Activated CD8-positive, alpha-beta memory T cell treated with anti-CD3 and anti-CD28 coated beads for 36 hours (primary cell): Measurements from ENCODE around the gene DLL1. TPM values are rescaled to one million over a fixed set of nuclear protein-coding genes. Genes with fewer than 3 reads are reported as not detected.
"Not testable (repeated sequence)": the region's sequence is repeated elsewhere in the genome, so short reads cannot be mapped to it uniquely, and the experiment has no call there.

ENCODE experiments used
- CTCF ChIA-PET: fragments of 350-600 bp; sonication (Branson Sonifier 250); formaldehyde crosslinking; loops from one replicate; lab custom pipeline; 2021; ENCODE audit warnings: antibody characterized with exemption; lab: Charles Lee
- POLR2A ChIA-PET: fragments of 350-600 bp; sonication (Branson Sonifier 250); formaldehyde crosslinking; loops from one replicate; lab custom pipeline; 2021; ENCODE audit warnings: antibody characterized with exemption; lab: Charles Lee
- total RNA-seq, 2 experiments: library from RNA; stranded (reverse); gene quantifications; one replicate each; pipeline ENCODE4 v1.2.3, GENCODE V29; 2021

DLL1 gene, protein sequence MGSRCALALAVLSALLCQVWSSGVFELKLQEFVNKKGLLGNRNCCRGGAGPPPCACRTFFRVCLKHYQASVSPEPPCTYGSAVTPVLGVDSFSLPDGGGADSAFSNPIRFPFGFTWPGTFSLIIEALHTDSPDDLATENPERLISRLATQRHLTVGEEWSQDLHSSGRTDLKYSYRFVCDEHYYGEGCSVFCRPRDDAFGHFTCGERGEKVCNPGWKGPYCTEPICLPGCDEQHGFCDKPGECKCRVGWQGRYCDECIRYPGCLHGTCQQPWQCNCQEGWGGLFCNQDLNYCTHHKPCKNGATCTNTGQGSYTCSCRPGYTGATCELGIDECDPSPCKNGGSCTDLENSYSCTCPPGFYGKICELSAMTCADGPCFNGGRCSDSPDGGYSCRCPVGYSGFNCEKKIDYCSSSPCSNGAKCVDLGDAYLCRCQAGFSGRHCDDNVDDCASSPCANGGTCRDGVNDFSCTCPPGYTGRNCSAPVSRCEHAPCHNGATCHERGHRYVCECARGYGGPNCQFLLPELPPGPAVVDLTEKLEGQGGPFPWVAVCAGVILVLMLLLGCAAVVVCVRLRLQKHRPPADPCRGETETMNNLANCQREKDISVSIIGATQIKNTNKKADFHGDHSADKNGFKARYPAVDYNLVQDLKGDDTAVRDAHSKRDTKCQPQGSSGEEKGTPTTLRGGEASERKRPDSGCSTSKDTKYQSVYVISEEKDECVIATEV
- total RNA-seq = under 1 TPM; 0.25 to 0.36 TPM

- CTCF ChIA-PET = interaction anchor here (1.0 to 1.5 kb wide), 2 partner anchors 16 kb away, joined by 3 read pairs; partner anchors contain the start of gene FAM120B
- POLR2A ChIA-PET = interaction anchor here (0.8 kb wide), 1 partner anchor 19 kb away, joined by 3 read pairs; no protein-coding TSS in a partner anchor
Measured at GRCh38 chr6:170290296-170291128, at the start of gene DLL1. TSS of gene DLL1 (minus strand) at chr6:170291078. CDS start at chr6:170290139, 939 bp downstream.

GRCh38 chr6:170335199-170335598, 44.3 kb upstream of the DLL1 start:
- POLR2A ChIA-PET, CTCF ChIA-PET: not testable (repeated sequence)

DNA sequence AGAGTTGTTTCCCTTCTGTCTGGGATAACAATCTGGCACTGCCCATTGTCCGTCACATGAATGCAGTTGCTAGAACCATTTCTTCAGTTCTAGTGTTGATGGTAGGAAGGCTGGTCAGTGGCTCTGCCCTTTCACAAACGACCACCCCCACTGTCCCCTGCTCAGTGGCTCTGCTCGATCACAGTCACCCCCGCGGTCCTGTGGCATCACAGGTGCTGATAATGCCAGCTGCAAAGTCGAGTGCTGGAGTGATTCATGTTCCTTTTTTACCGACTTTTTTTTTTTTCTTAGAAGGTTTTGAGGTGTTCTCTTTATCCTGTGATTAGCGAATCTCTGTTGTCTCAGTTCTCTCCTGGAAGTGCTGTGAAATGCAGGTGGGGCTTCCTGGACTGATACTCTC, 38.4 kb upstream of the DLL1 start:
- POLR2A ChIA-PET = no interaction called here
- CTCF ChIA-PET = no interaction called here

DNA sequence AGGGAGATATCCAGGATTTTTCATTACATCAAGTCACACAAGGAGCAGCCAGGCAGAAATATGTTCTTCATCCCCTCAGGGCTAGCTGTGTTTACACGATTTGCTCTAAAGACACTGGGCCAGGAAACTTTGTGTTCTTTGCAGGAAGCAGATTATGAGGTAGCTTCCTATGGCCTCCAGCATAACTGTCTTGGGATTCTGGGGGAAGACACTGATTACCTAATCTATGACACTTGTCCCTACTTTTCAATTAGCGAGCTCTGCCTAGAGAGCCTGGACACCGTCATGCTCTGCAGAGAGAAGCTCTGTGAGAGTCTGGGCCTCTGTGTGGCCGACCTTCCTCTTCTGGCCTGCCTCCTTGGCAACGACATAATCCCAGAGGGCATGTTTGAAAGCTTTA, 26.8 kb upstream of the DLL1 start:
- POLR2A ChIA-PET = no interaction called here
- CTCF ChIA-PET = no interaction called here

DNA sequence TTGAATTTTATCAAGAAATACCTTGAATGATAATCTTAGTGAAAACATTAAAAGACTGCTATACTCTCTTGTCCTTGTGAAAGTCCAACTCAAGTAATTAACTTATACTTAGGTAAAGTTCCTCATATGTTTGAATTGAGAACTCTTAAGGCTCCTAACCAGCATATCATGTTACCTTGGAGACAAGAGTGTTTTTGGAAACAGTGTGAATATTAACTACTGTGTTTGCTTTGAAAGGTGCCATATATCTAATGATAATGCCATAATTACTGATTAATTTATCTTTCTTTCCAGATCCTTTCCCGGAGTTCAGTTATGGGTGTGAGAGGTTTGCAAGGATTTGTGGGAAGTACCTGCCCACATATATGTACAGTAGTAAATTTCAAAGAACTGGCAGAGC, 26.2 kb upstream of the DLL1 start:
- POLR2A ChIA-PET = no interaction called here

GRCh38 chr6:170316071-170316470, 25.2 kb upstream of the DLL1 start:
- ChIA-PET CTCF (no interaction called here), POLR2A (interaction anchor here (0.7 kb wide), 1 partner anchor 9 kb away, joined by 11 read pairs; the partner anchor contains the start of gene FAM120B)

More for the DNA sequence above, 26.2 kb upstream of the DLL1 start:
- CTCF ChIA-PET = no interaction called here

- ChIA-PET POLR2A (interaction anchor here (0.6 kb wide), 1 partner anchor 228 kb away, joined by 3 read pairs; no protein-coding TSS in a partner anchor), CTCF (no interaction called here)
Measured at GRCh38 chr6:170314983-170315382, 24.1 kb upstream of the DLL1 start.

GRCh38 chr6:170313716-170314295, 22.9 kb upstream of the DLL1 start:
- CTCF ChIA-PET = no interaction called here
- POLR2A ChIA-PET = no interaction called here

- POLR2A ChIA-PET = no interaction called here
- CTCF ChIA-PET = no interaction called here
Measured at GRCh38 chr6:170312876-170313275, 22.0 kb upstream of the DLL1 start.

DNA sequence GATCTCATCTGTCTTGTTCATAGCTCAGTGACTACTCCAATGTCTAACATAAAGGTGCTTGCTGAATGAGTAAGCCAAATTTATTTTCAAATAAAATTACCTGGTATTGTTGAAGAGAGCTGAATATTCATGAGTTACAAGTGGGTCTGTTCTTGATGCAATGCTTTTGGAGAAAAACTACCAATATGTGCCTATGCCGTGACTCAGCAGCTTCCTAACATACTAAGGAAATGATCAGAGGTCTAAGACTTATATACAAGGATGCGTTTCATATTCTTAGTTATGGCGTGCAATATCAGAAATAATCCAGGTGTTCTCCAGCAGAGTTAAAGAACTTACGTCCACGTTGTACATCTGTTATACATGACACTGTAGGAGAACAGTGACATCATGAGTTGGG, 20.8 kb upstream of the DLL1 start:
- POLR2A ChIA-PET = no interaction called here

GRCh38 chr6:170308761-170309160, 17.9 kb upstream of the DLL1 start:
- ChIA-PET CTCF (no interaction called here), POLR2A (interaction anchor here (0.6 kb wide), 1 partner anchor 241 kb away, joined by 3 read pairs; no protein-coding TSS in a partner anchor)

More for the DNA sequence above, 20.8 kb upstream of the DLL1 start:
- CTCF ChIA-PET = no interaction called here

DNA sequence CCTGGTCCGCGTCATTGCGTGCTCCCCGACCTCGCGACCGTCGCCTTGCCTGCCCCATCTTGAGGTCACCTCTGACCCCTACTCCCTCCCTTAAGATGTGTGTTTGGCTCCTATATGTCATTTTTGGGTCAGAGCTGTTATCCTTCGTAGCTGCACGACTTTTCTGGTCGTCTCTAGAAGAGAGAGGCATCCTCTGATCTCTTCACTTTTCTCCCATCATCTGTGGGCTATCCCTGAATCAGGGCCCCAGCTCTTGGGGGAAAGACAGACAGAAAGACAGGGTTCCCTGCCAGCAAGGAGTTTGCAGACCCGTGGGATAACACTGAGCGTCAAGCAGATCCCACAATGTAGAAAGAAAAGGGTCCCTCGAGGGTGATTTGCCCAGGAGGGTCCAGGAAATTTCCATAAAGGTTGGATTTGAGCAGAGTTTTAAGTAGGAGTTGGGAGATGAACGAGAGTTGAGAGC, 16.2 kb upstream of the DLL1 start:
- ChIA-PET CTCF (interaction anchor here (0.7 to 1.2 kb wide), 2 partner anchors 12 to 16 kb away, joined by 3 read pairs; partner anchors contain the start of gene DLL1), POLR2A (interaction anchor here (0.6 kb wide), 1 partner anchor 9 kb away, joined by 11 read pairs; no protein-coding TSS in a partner anchor)

GRCh38 chr6:170306324-170307079, 15.6 kb upstream of the DLL1 start, which contains the start of gene FAM120B:
TSS of gene FAM120B (plus strand) at chr6:170306758. CDS start at chr6:170317391, 10,633 bp downstream.
- CTCF ChIA-PET = interaction anchor here (0.8 to 1.2 kb wide), 2 partner anchors 15 to 17 kb away, joined by 3 read pairs; partner anchors contain the start of gene DLL1
- POLR2A ChIA-PET = interaction anchor here (0.6 kb wide), 1 partner anchor 10 kb away, joined by 11 read pairs; no protein-coding TSS in a partner anchor

DNA sequence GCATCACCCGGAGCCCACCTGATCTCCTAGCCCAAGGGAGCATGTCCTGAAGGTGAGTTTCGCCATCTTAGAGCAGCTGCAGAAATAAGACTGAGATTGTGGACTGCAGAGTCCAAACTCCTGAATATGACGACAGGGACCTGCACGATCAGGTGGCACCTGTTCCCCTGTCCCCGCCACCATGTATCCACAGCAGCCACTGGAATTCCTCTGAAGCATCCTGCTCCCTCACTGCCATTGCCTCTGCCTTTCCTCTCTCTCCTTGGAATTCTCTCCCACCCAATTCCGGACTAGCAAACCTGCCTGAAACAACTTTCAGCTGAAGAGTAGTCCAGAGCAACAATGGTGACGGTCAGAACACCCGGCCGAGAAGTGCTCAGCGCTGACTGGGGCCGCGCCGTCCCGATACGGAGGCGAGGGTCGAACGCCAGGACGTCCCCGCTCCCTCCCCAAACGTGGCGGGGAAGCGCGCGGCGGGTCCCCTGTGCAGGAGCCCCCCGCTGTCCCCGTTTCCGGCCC, 15.0 kb upstream of the DLL1 start:
- ChIA-PET CTCF (interaction anchor here (0.8 to 1.2 kb wide), 2 partner anchors 15 to 16 kb away, joined by 3 read pairs; partner anchors contain the start of gene DLL1), POLR2A (no interaction called here)

- CTCF ChIA-PET = no interaction called here
- POLR2A ChIA-PET = no interaction called here
Measured at GRCh38 chr6:170301184-170301583, 10.3 kb upstream of the DLL1 start.

DNA sequence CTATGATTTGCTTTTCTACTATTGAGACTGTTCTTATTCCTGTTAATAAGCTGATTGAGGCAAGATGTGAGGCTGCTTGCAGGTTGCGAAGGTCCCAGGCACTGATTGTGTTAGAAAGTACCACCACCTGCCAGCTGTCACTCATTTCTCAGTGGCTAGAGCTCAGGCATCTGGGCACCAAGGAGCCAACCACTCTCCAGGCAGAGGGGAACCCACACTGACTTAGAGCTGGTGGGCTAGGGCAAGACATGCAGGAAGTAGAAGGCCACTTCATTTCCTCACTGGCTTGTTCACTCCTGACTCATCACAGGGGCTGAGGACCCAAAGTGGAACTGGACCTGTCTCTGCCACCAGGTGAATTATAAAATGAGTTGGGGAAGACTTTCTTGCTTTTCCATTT, 7.8 kb upstream of the DLL1 start:
- POLR2A ChIA-PET = no interaction called here
- CTCF ChIA-PET = no interaction called here

GRCh38 chr6:170297576-170298330, 6.9 kb upstream of the DLL1 start:
- POLR2A ChIA-PET = no interaction called here
- CTCF ChIA-PET = no interaction called here
